RCC 7860 (cell line): ENCODE measurements around the gene PI4K2A.

Source experiments
- DNase-seq: peaks from one replicate; pipeline ENCODE4 v3.0.0-alpha.2; 2015; ENCODE audit warnings: low spot score
- FAIRE-seq: peaks from 2 replicates; lab custom pipeline; 2012; peaks lifted over from hg19 to GRCh38; lab: Jason Lieb, UNC

PI4K2A gene

DNA sequence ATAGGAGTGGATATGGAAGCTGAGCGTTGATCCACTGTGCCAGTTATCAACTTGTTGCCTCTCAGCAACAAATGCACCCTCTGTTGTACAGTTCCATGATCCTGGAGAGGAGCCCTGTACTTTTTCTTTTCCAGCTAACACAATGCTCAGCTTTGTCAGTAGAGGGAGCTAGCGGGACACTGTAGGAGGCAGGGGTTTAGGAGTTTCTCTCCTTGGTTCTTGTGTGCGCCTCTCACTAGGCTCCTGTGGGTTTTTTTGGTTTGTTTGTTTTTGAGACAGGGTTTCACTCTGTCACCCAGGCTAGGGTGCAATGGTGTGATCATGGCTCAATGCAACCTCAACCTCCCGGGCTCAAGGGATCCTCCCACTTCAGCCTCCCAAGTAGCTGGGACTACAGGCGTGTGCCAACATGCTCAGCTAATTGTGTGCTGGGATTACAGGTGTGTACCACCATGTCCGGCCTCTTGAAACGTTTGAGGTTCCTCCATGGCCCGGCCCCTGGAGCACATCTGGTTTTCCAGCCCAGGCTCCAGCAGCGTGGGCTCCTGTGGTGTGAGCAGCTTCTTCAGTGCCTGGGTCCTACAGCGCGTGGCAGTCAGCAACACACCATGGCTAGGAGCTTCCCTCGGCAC is 61.1 kb downstream of the PI4K2A start:
- DNase-seq (peak; percentile 55), FAIRE-seq (peak; percentile 40)

GRCh38 chr10:97703398-97704067 is 63.1 kb downstream of the PI4K2A start:
- DNase-seq: no peak
- no peak for FAIRE-seq

- DNase-seq (no peak), FAIRE-seq (no peak)
Observed at GRCh38 chr10:97704341-97704740, 63.9 kb downstream of the PI4K2A start.

DNA sequence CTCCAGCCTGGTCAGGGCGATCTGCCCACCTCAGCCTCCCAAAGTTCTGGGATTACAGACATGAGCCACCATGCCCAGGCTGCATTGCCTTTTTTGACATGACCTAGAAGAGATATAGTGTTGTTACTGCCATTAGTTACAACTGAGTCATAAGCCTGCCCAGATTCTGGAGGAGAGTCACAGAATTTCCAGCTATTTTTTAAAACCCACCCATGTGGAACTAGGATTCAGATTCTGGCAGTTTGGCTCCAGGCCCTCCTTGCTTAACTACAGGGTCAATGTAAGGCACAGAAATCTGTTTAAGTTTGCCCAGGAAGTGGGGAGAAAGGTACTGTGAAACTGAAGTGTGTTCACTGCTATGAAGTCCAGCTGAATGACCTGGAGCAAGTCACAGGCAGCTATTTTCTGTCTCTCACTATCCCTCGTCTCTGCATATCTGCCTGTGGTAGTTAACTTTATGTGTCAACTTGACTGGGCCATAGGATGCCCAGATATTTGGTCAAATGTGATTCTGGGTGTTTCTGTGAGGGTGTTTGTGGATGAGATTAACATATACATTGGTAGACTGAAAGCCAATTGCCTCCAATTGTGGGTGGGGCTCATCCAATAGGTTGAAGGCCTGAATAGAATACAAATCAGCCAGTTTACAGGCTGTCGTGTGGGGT is 64.7 kb downstream of the PI4K2A start:
- FAIRE-seq (peak; percentile 68), DNase-seq (peak; percentile 69)

DNA sequence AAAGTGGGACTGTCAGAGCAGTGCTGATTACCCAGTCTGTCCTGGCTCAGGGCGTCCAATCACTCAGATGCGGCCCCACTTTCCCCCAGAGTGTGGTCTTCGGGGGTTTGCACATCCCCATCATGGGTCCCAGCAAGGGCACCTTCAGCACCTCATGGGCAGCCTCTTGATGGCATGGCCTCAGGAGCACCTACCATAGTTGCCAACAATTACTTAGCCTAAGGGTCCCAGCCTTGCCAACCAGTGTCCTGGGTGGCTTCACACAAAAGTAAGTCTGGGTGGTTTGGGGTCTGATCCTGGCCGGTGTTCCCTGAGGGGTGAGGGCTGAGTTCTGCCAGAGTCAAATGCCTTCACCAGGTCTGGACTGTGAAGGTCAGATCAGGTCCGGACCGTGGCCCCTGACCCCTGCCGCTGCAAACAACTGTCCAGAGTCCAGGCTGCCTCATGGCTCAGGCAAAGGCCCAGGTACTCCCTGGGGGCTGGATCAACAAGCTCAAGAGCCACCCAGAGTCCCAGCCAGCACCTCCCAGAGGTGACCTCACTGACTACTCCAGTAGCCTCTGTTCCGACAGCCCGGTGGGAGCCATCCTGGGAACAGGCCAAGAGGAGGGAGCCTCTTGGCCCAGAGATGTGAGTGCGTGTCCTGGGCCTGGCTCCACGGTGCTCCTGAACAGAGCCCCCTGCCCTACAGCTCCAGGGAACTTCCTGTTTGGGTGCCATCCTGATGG is 66.8 kb downstream of the PI4K2A start:
- no peak for DNase-seq
- no peak for FAIRE-seq

DNA sequence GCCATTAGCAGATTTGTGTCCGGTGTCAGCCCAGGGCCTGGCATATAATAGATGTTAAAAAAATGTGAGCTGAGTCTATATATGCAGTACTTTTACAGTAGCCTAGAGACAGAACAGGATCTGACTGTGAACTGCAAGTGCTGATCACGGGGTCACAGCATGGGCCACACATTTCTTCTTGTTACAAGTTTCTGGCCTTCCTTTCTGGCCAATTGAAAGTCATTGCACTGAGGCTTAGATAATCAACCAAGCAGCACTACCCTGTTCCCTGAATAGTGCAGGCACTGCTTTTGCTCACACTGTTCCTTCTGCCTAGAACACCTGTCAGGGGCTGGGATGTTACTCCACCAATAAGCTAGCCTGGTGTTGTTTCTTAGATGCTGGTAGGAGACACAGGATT is 67.7 kb downstream of the PI4K2A start:
- FAIRE-seq (no peak), DNase-seq (no peak)

DNA sequence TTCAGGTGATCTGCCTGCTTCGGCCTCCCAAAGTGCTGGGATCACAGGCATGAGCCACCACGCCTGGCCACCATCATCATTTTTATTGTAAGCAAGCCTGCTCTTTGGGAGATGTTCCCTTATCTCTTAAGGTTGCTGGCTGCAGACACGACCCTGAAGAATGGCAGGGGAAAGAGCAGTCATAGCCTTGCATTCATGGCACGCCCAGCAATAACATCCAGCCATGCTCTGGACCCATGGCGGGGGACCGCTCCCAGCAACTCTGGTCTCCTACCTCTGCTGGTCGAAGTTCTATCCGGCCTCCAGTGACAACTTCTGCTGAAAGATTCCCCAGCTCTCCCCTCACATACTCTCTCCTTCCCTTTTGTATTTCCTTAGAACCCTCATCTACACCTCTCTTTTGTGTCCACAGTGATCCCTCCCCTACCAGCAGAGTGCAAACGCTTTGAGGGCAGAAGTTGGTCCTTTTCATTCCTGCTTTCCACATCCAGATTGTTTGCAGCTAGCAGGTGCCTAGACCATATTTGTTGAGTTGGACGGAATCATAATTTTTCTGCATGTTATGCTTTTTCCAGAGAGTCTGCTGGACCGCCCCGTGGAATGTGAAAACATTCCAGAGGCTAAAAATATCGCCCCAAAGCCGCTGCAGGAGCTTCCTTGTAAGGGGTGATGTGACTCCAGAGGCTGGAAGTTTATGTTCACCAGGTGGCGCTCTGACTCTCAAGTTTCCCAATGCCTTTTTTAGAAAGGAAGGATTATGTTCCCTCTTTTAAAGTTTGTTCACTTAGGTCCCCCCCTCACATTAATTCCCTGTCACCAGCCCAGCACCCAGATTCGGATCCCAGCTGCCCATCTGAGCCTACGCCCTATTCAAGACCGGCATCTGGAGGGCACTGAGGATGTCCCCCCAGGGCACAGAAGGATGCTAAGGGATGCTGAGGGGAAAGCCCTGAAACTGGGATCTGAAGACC is 68.8 kb downstream of the PI4K2A start:
- DNase-seq (peak; percentile 27), FAIRE-seq (no peak)

DNA sequence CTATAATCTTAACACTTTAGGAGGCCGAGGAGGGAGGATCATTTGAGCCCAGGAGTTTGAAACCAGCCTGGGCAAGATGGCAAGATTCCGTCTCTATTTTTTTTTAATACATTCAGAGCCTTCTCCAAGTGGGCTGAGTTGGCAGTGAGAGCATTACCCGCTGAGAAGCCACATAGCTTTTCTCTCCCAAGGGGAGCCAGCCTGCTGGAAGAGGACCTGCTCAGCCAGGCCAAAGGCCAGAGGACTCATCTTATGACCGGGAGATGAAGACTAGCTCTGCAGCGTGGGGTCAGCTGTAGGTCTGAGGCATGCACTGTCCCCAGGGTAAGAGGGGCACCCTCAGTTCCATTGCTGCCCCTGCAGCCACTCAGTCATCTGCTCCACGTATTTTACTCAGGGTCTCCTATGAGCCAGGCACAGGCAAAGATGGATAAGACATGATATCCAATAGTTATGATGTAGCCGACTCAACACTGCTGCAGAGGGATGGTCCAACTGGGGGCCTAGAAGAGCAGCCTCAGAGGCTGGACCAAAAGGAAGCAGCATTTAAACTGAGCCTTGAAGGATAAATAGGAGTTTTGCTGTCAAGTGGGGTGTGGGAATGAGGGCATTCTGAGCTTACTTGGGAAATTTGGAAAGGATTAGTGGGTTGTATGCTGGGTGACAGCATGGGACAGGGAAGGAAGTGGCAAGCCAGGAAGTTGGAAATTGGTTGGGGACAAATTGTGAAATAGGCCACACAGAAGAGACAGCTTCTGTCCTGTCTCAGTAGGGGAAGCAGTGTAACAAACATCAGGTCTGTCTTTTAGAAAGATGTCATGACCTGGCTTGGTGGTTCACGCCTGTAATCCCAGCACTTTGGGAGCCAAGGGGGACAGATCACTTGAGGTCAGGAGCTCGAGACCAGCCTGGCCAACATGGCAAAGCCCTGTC is 71.4 kb downstream of the PI4K2A start:
- no peak for FAIRE-seq
- no peak for DNase-seq

DNA sequence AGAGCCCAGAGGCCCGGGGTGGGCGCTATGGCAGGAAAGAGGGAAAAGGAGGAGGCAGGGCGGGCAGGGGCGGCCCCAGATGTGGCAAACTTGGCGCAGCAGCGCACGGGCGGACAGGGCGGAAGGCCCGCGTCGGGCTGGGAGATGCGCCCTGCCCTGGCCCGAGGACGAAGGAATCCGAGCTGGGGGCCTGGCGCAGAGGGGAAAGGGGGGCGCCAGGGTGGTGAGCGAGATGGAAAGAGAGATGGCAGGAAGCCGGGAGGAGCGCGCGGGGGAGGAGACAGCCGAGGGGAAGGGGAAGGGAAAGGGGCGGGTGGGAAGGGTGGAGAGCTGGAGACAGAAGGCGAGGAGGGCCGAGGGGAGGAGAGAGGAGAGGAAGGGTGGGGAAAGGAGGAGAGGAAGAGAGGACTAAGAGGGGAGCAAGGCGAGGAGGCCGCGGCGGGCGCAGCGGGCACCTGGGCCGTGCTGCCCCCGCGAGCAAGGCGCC is 72.9 kb downstream of the PI4K2A start, which contains the start of gene MARVELD1:
Gene MARVELD1 (plus strand): TSS at position 392 of the 487 bp plus-strand sequence. CDS start 147 bp downstream, outside the sequence.
- DNase-seq: peak; percentile 53
- no peak for FAIRE-seq

- peak; percentile 58 for DNase-seq
- no peak for FAIRE-seq
Observed at GRCh38 chr10:97713826-97714400, 73.4 kb downstream of the PI4K2A start.

DNA sequence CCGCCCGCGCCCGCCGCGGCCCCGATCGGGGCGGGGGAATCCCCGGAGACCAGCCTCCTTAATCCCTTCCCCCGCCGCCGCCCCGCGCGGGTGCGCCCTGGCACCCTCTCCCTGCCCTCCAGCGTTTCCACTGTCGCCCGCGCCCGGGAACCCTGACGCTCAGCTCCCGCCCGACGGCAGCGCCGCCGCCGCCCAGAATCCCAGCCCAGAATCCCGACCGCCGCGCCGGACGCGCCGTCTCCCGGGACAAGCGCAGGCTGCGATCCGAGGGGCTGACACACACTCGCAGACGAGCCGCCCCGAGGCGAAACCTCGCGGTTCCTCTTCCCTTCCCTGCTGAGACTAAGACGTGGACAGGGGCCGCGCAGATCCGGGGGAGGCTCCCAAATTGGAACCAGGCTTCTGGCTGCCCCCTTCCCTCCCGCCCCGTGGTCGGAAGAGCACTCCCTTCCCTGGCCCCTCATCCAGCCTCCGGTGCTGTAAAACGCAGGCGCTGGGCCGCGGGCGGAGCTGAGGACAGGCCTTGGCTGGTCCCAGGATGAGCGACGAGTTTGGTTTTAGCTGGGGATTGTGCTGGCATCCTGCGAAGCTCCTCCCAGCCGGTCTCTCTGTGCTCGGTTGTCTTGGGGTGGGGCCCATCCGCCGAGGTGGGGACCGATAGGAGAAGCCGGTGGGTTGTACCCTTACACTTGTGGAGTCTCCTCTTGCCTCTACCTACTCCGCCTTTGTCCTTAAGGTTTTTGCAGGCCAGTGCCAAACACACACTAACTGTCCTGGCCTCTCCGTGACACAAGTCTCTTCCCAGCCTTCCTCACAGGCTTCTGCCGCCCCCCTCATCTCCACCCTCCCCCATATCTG is 74.2 kb downstream of the PI4K2A start:
- DNase-seq: peak; percentile 22
- no peak for FAIRE-seq

- no peak for DNase-seq
- no peak for FAIRE-seq
Observed at GRCh38 chr10:97715259-97715874, 74.9 kb downstream of the PI4K2A start.

- DNase-seq: no peak
- no peak for FAIRE-seq
Observed at GRCh38 chr10:97717627-97718026, 77.2 kb downstream of the PI4K2A start.

- DNase-seq (no peak), FAIRE-seq (no peak)
Observed at GRCh38 chr10:97718178-97718577, 77.7 kb downstream of the PI4K2A start.

DNA sequence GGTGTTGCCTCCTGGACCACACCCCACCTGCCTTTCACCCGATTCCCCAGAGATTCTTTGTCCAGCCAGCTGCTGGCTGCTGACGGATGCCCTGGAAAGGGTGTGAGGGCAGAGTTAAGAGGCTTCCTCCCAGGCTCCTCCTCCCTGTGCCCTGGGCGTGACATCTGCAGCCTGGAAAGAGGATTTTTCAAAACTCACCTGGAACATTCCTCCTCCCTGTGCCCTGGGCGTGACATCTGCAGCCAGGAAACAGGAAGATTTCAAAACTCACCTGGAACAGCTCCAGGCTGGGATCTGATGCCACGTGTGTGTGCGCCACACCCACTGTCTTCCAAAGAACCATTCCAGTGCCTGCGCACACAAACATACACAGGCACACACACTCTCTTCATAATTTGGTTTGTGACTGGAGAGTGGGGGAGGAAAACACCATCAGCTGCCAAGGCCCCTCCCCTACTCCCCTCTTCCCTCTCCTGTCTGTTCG is 78.2 kb downstream of the PI4K2A start:
- DNase-seq (no peak), FAIRE-seq (no peak)

DNA sequence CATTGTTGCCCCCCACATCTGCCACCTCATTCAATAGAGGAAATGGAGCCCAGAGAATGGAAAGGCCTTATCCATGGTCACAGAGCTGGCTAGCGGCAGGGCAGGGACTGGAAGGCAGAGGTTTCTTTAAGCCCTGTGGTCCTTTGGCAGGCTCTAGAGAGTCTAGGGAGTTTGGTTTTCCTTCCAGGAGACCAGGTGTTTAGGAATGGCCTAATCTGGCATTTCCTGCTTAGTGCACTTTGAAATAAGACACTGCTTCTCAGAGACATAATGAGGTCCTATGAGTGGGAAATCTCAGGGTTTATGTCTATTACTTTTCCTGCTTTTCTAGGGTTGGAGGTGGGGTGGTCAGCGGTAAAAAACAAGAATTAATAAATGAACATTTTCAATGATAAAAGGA is 79.1 kb downstream of the PI4K2A start:
- DNase-seq (no peak), FAIRE-seq (no peak)
